Trophoblast cell (in vitro differentiated cells and primary cell): ENCODE data around the gene MEGF11.

Source experiments
- DNase-seq, 2 donors: peaks; one replicate each; pipeline ENCODE4 v3.0.0-alpha.2; 2016
- H2AFZ ChIP-seq: 2 replicates; pipeline ENCODE4 v1.6.1; 2013; ENCODE audit warnings: low read length, moderate library complexity, mild to moderate bottlenecking; ENCODE audit not compliant: insufficient read depth, poor library complexity
- H2AK5ac ChIP-seq: 2 replicates; pipeline ENCODE4 v1.6.1; 2013; ENCODE audit warnings: mild to moderate bottlenecking, low read length
- H2BK120ac ChIP-seq: 2 replicates; pipeline ENCODE4 v1.6.1; 2013; ENCODE audit warnings: low read length, mild to moderate bottlenecking, moderate library complexity; ENCODE audit not compliant: insufficient read depth, poor library complexity
- H2BK12ac ChIP-seq: 2 replicates; pipeline ENCODE4 v1.6.1; 2013; ENCODE audit warnings: mild to moderate bottlenecking, low read length, moderate library complexity
- H2BK5ac ChIP-seq: 2 replicates; pipeline ENCODE4 v1.6.1; 2013; ENCODE audit warnings: low read length, low read depth, moderate library complexity, mild to moderate bottlenecking; ENCODE audit not compliant: poor library complexity
- H3K14ac ChIP-seq: 2 replicates; pipeline ENCODE4 v1.6.1; 2013; ENCODE audit warnings: mild to moderate bottlenecking, low read length
- H3K18ac ChIP-seq: 2 replicates; pipeline ENCODE4 v1.6.1; 2013; ENCODE audit warnings: mild to moderate bottlenecking, low read length
- H3K23ac ChIP-seq: 2 replicates; pipeline ENCODE4 v1.6.1; 2013; ENCODE audit warnings: low read length
- H3K27ac ChIP-seq: 2 replicates; pipeline ENCODE4 v1.5.1; 2013; ENCODE audit warnings: low read depth, mild to moderate bottlenecking, inconsistent platforms, low read length, moderate library complexity
- H3K27me3 ChIP-seq: 2 replicates; pipeline ENCODE4 v1.6.1; 2013; ENCODE audit warnings: inconsistent platforms, mild to moderate bottlenecking, low read length, moderate library complexity; ENCODE audit not compliant: insufficient read depth
- H3K36me3 ChIP-seq, 2 experiments: 1 replicate in 1 of 2; 2 replicates in 1 of 2; pipeline ENCODE4 v1.6.1; 2013; ENCODE audit warnings: low read length in 2 of 2, mild to moderate bottlenecking in 2 of 2, moderate library complexity in 1 of 2; ENCODE audit not compliant: insufficient read depth in 2 of 2, control insufficient read depth in 1 of 2
- H3K4ac ChIP-seq: 2 replicates; pipeline ENCODE4 v1.6.1; 2013; ENCODE audit warnings: low read depth, mild to moderate bottlenecking, low read length, moderate library complexity
- H3K4me1 ChIP-seq, 2 experiments: 1 replicate in 1 of 2; 2 replicates in 1 of 2; pipeline ENCODE4 v1.6.1; 2013; ENCODE audit warnings: low read length in 2 of 2, mild to moderate bottlenecking in 2 of 2, moderate library complexity in 1 of 2; ENCODE audit not compliant: insufficient read depth in 2 of 2, control insufficient read depth in 1 of 2
- H3K4me2 ChIP-seq: 2 replicates; pipeline ENCODE4 v1.6.1; 2013; ENCODE audit warnings: inconsistent platforms, mild to moderate bottlenecking, low read length, moderate library complexity
- H3K4me3 ChIP-seq: 2 replicates; pipeline ENCODE4 v1.5.1; 2013; ENCODE audit warnings: mild to moderate bottlenecking, low read depth, low read length, inconsistent platforms
- H3K79me1 ChIP-seq: one replicate; pipeline ENCODE4 v1.6.1; 2013; ENCODE audit warnings: low read length
- H3K79me2 ChIP-seq: 2 replicates; pipeline ENCODE4 v1.6.1; 2013; ENCODE audit warnings: low read length, mild to moderate bottlenecking; ENCODE audit not compliant: control insufficient read depth, insufficient read depth, poor library complexity
- H3K9ac ChIP-seq: 2 replicates; pipeline ENCODE4 v1.6.1; 2013; ENCODE audit warnings: mild to moderate bottlenecking, low read length
- H3K9me3 ChIP-seq: 2 replicates; pipeline ENCODE4 v1.6.1; 2013; ENCODE audit warnings: low read depth, mild to moderate bottlenecking, control low read depth, inconsistent platforms, low read length; ENCODE audit not compliant: insufficient read depth
- H4K12ac ChIP-seq: 2 replicates; pipeline ENCODE4 v1.6.1; 2013; ENCODE audit warnings: low read depth, mild to moderate bottlenecking, low read length, moderate library complexity
- H4K8ac ChIP-seq: 2 replicates; pipeline ENCODE4 v1.6.1; 2013; ENCODE audit warnings: low read depth, mild to moderate bottlenecking, low read length, moderate library complexity
- H4K91ac ChIP-seq: one replicate; pipeline ENCODE4 v1.6.1; 2013; ENCODE audit warnings: low read depth, mild to moderate bottlenecking, low read length, moderate library complexity
- WGBS: extraction: QIAGEN DNeasy Blood & Tissue Kit; methylation state at CpG from one replicate; pipeline ENCODE4 v1.1.7; 2013; ENCODE audit warnings: missing lambda C conversion rate; ENCODE audit not compliant: insufficient read length, insufficient coverage; ENCODE audit errors: extremely low coverage; 5-methylcytosine and 5-hydroxymethylcytosine counted together

The MEGF11 gene

DNA sequence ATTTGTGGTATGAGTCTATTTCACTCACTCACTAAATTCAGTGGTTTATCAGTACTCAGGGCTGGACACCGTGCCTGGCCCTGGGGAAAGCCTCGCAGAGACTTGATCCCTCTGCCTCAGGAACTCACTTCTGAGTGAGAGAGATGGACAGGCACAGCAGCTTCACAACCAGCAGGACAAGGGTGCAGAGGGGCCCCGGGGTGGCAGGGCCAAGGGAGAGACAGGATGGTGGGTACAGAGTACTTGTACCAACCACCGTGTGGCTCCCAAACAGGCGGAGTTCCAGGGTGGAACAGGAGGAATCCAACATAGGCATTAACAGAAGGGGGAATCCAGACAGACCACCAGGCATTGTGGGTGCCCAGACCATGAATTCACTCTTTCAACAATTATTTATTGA, 143.7 kb downstream of the MEGF11 start:
- no peak overlapping the region for H2BK120ac ChIP-seq
- H2BK5ac ChIP-seq: no peak overlapping the region
- no peak overlapping the region for H3K14ac ChIP-seq
- no peak overlapping the region for H3K4me3 ChIP-seq
- no peak overlapping the region for H4K12ac ChIP-seq
- H3K4me2 ChIP-seq: no peak overlapping the region
- no peak overlapping the region for H2AK5ac ChIP-seq
- no peaks in the 10 kb centered on the region for H3K27me3 ChIP-seq
- H4K8ac ChIP-seq: no peak overlapping the region
- H3K36me3 ChIP-seq: no peaks in the 10 kb centered on the region
- H3K9ac ChIP-seq: no peak overlapping the region
- H2BK12ac ChIP-seq: no peak overlapping the region
- peaks cover 3% of the 10 kb centered on the region for H3K9me3 ChIP-seq
- WGBS: no CpG with 5 or more reads among the region's 5 CpGs
- H3K23ac ChIP-seq: no peak overlapping the region
- no peak overlapping the region for H3K18ac ChIP-seq
- H3K4me1 ChIP-seq: no peaks in the 10 kb centered on the region
- H3K27ac ChIP-seq: no peak overlapping the region
- no peak for DNase-seq
- H4K91ac ChIP-seq: no peak overlapping the region
- no peak overlapping the region for H2AFZ ChIP-seq
- H3K79me1 ChIP-seq: no peaks in the 10 kb centered on the region
- H3K4ac ChIP-seq: no peak overlapping the region
- no peaks in the 10 kb centered on the region for H3K79me2 ChIP-seq

DNA sequence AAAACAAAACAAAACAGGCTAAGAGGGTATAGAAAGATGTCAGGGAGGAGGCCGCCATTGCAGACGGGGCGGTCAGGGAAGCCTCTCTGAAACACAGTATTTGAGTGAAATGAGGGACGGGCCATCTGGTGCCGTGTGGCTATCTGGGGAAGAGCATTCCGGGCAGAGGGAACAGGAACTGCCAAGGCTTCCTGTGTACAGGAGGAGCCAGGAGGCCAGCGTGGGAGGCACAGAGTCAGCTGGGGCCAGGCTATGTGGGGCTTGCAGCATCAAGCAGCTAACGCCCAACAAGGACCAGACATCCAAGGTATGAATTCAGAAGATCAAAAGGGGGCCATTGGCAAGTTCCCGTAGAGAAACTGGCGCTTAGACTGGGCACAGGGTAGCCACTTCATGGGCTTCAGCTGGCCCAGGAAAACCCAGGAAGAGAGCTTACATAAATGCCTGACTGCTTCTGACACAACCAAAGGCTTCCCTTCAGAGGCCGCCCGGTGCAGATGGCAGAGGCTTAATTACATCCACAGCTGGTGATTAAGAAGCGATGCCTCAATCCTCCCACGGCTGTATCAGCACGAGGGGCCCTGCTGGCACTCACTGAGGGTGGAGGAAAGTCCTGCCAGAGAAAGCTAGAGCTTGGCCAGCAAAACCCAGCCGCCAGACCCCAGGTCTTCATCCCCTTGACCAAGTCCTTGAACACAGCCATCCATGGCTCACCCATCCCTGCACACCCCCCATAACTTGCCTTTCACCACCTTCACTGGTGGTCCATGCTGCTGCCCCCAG, 144.9 kb downstream of the MEGF11 start:
- Histone ChIP-seq H3K27me3 (no peaks in the 10 kb centered on the region), H4K91ac (no peak overlapping the region), H2BK120ac (no peak overlapping the region), H3K4me2 (no peak overlapping the region), H3K4ac (no peak overlapping the region), H4K12ac (no peak overlapping the region), H4K8ac (no peak overlapping the region), H3K27ac (no peak overlapping the region), H3K79me1 (no peaks in the 10 kb centered on the region), H2AFZ (no peak overlapping the region), H3K4me3 (no peak overlapping the region), H3K4me1 (no peaks in the 10 kb centered on the region), H3K36me3 (no peaks in the 10 kb centered on the region), H3K79me2 (no peaks in the 10 kb centered on the region), H2AK5ac (no peak overlapping the region), H3K14ac (no peak overlapping the region), H3K18ac (no peak overlapping the region), H3K9me3 (peaks cover 3% of the 10 kb centered on the region), H3K23ac (no peak overlapping the region), H2BK5ac (no peak overlapping the region), H3K9ac (no peak overlapping the region), H2BK12ac (no peak overlapping the region)
- no peak for DNase-seq
- no CpG with 5 or more reads among the region's 16 CpGs for WGBS

DNA sequence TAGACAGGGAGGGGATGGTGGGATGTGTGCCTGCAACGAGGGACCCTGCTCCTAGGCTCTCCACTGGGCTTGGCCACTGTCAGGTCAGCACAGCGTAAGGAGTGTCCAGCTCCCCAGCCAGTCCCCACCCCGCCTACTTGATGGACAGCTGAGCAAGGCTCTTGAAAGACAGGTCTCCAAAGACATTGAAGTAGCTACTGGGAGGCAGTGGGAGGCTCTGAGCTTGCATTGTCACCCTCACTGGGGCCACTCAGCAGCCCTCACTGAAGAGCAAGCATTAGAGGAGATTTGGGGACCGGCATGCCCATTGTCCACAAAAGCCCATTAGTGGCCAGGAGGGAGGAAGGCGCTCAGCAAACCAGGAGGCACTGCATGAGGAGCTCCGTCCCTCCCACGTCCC, 146.5 kb downstream of the MEGF11 start:
- WGBS: no CpG with 5 or more reads among the region's 7 CpGs
- no peaks in the 10 kb centered on the region for H3K79me1 ChIP-seq

DNA sequence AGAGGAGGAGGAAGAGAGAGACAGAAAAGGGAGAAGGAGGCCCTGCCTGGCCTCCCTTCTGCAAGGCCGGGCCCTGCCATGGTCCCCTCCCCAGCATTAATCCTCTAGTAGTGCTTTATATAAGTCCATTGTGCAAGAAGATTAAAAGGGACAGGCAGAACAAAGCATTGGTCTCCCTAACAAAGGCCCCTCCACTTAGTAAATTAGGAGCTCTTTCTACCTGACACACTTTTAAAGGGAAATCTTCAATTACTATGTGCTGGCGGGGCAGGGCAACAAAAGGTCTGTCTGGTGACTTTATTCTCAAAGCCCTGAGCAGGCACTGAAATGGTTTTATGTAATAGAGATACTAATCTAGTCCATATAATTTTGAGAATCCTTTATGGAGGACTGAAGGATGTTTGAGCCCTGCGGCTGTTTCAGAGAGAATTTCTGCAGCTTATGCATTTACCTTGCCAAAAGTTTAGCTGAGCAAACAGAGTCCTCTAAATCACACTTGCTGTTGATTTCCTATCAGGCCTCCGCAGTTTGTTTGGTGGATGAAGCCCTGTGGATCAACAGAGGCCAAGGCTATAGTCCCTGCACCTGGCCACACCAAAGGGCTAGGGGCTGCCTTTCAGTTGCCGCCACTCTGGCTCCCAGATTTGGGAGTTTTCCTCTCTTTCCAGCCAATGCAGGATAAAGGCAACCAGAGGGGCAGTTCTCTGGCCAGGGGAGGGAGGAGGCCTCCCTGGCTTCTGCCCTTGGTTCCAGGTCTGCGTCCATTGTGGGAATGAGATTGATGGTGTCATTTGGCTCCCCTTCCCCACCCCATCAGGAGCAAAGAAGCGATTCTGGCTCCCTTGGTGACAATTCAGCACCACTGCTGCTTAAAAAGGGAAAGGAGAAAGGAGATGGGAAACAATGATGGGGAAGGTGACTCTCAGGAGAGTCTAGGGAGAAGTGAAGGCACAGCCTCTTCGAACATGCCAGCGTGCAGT, 148.0 kb downstream of the MEGF11 start:
- Histone ChIP-seq H2BK120ac (no peak overlapping the region), H3K4me2 (no peak overlapping the region), H3K9me3 (peaks cover 3% of the 10 kb centered on the region), H3K14ac (no peak overlapping the region), H3K79me1 (no peaks in the 10 kb centered on the region), H4K12ac (no peak overlapping the region), H3K36me3 (no peaks in the 10 kb centered on the region), H3K4me3 (no peak overlapping the region), H4K91ac (no peak overlapping the region), H2BK12ac (no peak overlapping the region), H4K8ac (no peak overlapping the region), H2AK5ac (no peak overlapping the region), H3K27ac (no peak overlapping the region), H3K23ac (no peak overlapping the region), H3K18ac (no peak overlapping the region), H3K27me3 (no peaks in the 10 kb centered on the region), H3K9ac (no peak overlapping the region), H2AFZ (no peak overlapping the region), H3K79me2 (no peaks in the 10 kb centered on the region), H3K4me1 (no peaks in the 10 kb centered on the region), H3K4ac (no peak overlapping the region), H2BK5ac (no peak overlapping the region)
- no CpG with 5 or more reads among the region's 9 CpGs for WGBS
- DNase-seq: no peak

More for the DNA sequence above, 146.5 kb downstream of the MEGF11 start:
- Histone ChIP-seq H3K9ac (no peak overlapping the region), H3K4ac (no peak overlapping the region), H3K4me3 (no peak overlapping the region), H4K91ac (no peak overlapping the region), H3K27ac (no peak overlapping the region), H4K8ac (no peak overlapping the region), H4K12ac (no peak overlapping the region), H3K9me3 (peaks cover 3% of the 10 kb centered on the region), H2BK120ac (no peak overlapping the region), H2BK5ac (no peak overlapping the region), H3K79me2 (no peaks in the 10 kb centered on the region), H3K23ac (no peak overlapping the region), H3K18ac (no peak overlapping the region), H3K14ac (no peak overlapping the region), H3K36me3 (no peaks in the 10 kb centered on the region), H2BK12ac (no peak overlapping the region), H3K4me1 (no peaks in the 10 kb centered on the region), H2AFZ (no peak overlapping the region), H2AK5ac (no peak overlapping the region), H3K27me3 (no peaks in the 10 kb centered on the region), H3K4me2 (no peak overlapping the region)
- DNase-seq: no peak
